HG03139 (cell line): ENCODE results near the gene TPRG1.
A peak's percentile ranks its signal among the peaks of the same experiment; 100 is the strongest.

Experiments
- ATAC-seq: cut with Tn5 transposase; IDR thresholded peaks from one replicate; pipeline ENCODE4 v1.9.1; 2021; ENCODE audit not compliant: unreplicated experiment

The TPRG1 gene

GRCh38 chr3:189171707-189172106 is at the start of gene TPRG1:
TSS of gene TPRG1 (plus strand) at chr3:189171971. CDS start at chr3:189207385, 35,414 bp downstream.
- no peak for ATAC-seq

- no peak for ATAC-seq
These were observed 49.7 kb upstream of the TPRG1 start for GRCh38 chr3:189122110-189122509.

GRCh38 chr3:189122526-189123205 is 49.1 kb upstream of the TPRG1 start:
- no peak for ATAC-seq

GRCh38 chr3:189123595-189124387 is 48.0 kb upstream of the TPRG1 start:
- ATAC-seq: no peak

GRCh38 chr3:189132231-189132671 is 39.5 kb upstream of the TPRG1 start:
- peak; percentile 91 for ATAC-seq

- ATAC-seq: no peak
These were observed 38.9 kb upstream of the TPRG1 start for GRCh38 chr3:189132839-189133238.

- no peak for ATAC-seq
These were observed 38.0 kb upstream of the TPRG1 start for GRCh38 chr3:189133768-189134167.

- no peak for ATAC-seq
These were observed 34.4 kb upstream of the TPRG1 start for GRCh38 chr3:189137416-189137815.

GRCh38 chr3:189138901-189139610 is 32.7 kb upstream of the TPRG1 start:
- ATAC-seq: no peak

GRCh38 chr3:189139611-189139940 is 32.2 kb upstream of the TPRG1 start:
- ATAC-seq: no peak

- no peak for ATAC-seq
These were observed 29.2 kb upstream of the TPRG1 start for GRCh38 chr3:189142527-189142926.

GRCh38 chr3:189143321-189143720 is 28.4 kb upstream of the TPRG1 start:
- ATAC-seq: no peak

- ATAC-seq: no peak
These were observed 28.0 kb upstream of the TPRG1 start for GRCh38 chr3:189143771-189144170.

GRCh38 chr3:189144645-189145044 is 27.1 kb upstream of the TPRG1 start:
- no peak for ATAC-seq

- ATAC-seq: no peak
These were observed 24.9 kb upstream of the TPRG1 start for GRCh38 chr3:189146848-189147247.

- peak; percentile 82 for ATAC-seq
These were observed 23.7 kb upstream of the TPRG1 start for GRCh38 chr3:189148081-189148507.

- ATAC-seq: no peak
These were observed 22.6 kb upstream of the TPRG1 start for GRCh38 chr3:189149203-189149602.

GRCh38 chr3:189157232-189158007 is 14.4 kb upstream of the TPRG1 start:
- ATAC-seq: no peak

- no peak for ATAC-seq
These were observed 13.7 kb upstream of the TPRG1 start for GRCh38 chr3:189158034-189158433.

- no peak for ATAC-seq
These were observed 11.1 kb upstream of the TPRG1 start for GRCh38 chr3:189160519-189161309.
